Measurements from ENCODE around the gene SCGB1A1.

Gene SCGB1A1, protein sequence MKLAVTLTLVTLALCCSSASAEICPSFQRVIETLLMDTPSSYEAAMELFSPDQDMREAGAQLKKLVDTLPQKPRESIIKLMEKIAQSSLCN

DNA sequence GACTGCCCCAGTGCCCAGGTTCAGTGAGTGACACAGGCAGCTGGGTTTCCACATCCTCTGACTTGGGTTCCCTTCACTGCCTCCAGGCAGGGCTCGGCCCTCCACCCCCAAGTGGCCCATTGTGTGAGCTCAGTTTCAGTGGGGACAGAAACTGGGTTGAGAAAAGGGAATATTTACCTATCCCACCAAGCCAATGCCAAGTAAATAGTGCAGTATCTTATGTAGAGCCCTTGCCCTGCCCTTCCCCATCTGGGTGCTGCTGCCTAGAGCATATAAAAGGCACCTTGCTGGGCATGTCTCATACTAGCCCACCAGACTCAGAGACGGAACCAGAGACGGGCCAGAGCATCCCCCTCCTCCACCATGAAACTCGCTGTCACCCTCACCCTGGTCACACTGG, at the start of gene SCGB1A1:
TSS of gene SCGB1A1 (plus strand) at position 301 of the 400 bp plus-strand sequence. CDS start at position 364, 63 bp downstream.
- TF ChIP-seq GATA2 (IDR thresholded peaks at IDR 0.05; ENCODE audit: low read depth, low read length) (no peak), GATA3 (IDR thresholded peaks at IDR 0.05; ENCODE audit: low read depth, low read length) (no peak)

DNA sequence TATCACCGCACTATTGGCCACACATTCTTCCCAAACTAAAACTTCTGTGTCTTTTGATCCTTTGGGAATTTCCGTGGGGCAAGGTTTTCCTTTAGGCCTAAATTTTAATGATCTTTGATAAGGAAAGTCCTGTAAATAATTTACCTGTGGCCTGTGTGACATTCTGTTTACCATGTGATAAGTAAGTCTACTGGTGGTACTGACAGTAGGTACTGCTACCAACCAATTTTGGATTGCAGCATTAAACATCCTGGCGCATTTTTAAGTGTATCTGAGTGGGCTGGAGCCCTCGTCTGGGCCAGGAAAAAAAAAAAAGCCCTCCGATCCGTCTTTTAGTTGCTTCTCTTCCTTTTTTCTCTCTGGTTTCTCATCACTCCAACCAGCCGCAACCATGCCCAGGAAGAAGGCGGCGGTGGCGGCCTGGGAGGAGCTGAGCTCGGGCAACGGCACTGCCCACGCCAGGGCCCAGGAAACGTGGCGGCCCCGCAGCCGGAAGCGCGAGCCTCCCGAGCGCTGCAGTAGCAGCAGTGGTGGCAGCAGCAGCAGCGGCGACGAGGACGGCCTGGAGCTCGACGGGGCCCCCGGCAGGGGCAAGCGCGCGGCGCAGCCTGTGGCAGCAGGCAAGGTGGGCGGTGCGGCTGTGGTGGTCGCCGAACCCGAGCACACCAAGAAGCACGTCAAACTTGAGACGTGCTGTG, 47.9 kb upstream of the SCGB1A1 start:
- TF ChIP-seq GATA2 (IDR thresholded peaks at IDR 0.05; ENCODE audit: low read depth, low read length) (no peak), GATA3 (IDR thresholded peaks at IDR 0.05; ENCODE audit: low read depth, low read length) (no peak)

DNA sequence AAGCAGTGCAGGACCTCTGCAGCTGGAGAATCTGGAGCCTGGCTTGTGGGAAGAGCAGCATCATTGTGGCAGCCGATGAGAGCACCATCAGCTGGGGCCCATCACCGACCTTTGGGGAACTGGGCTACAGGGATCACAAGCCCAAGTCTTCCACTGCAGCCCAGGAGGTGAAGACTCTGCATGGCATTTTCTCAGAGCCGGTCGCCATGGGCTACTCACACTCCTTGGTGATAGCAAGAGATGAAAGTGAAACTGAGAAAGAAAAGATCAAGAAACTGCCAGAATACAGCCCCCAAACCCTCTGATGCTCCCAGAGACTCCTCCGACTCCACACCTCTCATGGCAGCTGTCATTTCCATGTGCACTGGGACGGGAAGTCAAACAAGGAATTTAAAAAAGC, 46.0 kb upstream of the SCGB1A1 start:
- no peak for TF ChIP-seq GATA3 (IDR thresholded peaks at IDR 0.05; ENCODE audit: low read depth, low read length)
- TF ChIP-seq GATA2 (IDR thresholded peaks at IDR 0.05; ENCODE audit: low read depth, low read length): no peak

DNA sequence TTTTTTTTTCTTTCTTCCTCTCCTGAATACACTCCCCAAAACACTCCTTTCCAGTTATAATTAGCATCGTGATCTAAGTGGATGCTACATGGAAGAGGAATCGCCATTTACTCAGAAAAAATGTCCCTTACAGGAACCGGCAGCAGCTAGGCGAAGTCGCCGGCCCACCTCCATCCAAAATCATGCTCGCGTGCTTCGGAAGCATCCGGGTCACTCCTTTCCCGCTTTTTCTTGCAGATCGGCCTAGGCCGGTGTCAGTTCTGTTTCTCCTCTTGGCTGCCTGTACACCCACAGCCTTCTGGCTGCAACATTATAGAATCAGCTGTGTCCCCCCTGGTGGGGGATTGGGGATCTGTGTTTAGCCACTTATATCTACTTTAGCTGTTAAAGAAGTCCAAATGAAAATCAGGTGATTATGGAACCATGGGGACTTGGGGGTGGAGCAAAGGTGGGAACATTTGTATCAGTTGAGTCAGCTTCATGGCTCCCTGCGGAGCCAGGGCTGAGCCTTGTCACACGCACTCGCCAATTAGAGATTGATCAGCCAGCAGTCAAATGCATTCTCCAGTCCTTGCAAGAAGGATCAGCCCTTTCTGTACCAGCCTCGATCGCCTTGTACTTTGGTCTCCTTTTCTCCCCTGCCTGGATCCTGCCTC, 45.2 kb upstream of the SCGB1A1 start:
- TF ChIP-seq GATA3 (IDR thresholded peaks at IDR 0.05; ENCODE audit: low read depth, low read length): no peak
- TF ChIP-seq GATA2 (IDR thresholded peaks at IDR 0.05; ENCODE audit: low read depth, low read length): no peak

DNA sequence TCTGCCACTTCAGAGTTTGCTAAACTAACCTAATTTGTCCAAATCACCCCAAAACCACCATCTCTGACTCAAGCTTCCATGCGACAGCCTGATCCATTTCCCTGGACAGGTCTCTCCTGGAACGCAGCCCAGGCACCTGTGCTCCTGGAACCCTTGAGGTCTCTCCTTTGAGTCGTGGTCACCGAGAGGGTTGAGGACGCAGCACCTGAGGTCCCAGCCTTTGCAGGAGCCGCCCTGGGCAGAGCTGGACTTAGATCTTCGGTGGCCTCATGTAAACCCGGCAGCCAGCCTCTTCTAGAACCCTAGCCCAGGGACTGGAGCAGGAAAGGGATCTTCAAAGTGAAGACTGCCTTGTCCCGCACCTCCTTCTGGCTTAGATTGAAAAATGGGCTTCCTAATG, 44.0 kb upstream of the SCGB1A1 start:
- TF ChIP-seq GATA3 (IDR thresholded peaks at IDR 0.05; ENCODE audit: low read depth, low read length): no peak
- TF ChIP-seq GATA2 (IDR thresholded peaks at IDR 0.05; ENCODE audit: low read depth, low read length): no peak

DNA sequence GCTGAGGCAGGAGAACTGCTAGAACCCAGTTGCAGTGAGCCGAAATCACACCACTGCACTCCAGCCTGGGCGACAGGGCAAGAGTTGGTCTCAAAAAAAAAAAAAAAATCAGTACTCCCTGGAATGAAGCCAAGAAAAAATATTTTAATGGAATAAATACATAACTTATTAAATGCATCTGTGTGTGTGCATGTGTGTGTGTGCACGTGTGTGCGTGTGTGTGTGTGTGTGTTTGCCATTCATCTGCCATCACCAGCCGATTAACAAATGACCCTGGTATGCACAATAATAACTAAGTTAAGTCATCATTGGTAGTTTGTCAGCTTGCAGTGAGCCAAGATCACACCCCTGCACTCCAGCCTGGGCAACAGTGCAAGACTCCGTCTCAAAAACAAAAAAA, 35.0 kb upstream of the SCGB1A1 start:
- TF ChIP-seq GATA3 (IDR thresholded peaks at IDR 0.05; ENCODE audit: low read depth, low read length) (no peak), GATA2 (IDR thresholded peaks at IDR 0.05; ENCODE audit: low read depth, low read length) (no peak)

DNA sequence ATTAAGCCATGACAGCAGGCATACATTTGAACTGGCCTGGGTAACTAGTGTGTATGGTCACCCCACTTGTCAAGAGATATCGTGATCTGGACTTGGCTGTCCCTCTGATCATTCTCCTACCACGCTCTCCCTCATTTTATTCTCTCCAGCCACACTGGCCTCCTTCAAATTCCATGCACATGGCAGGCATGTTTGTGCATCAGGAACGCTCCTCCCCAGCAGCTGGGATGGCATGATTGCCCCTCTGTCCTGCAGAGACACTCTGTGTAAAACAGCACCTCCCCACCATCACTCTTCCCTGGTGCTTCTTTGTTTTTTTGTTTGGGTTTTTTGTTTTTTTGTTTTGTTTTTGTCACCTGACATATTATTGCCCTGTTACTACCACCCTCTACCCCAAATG, 31.5 kb upstream of the SCGB1A1 start:
- no peak for TF ChIP-seq GATA3 (IDR thresholded peaks at IDR 0.05; ENCODE audit: low read depth, low read length)
- TF ChIP-seq GATA2 (IDR thresholded peaks at IDR 0.05; ENCODE audit: low read depth, low read length): no peak

DNA sequence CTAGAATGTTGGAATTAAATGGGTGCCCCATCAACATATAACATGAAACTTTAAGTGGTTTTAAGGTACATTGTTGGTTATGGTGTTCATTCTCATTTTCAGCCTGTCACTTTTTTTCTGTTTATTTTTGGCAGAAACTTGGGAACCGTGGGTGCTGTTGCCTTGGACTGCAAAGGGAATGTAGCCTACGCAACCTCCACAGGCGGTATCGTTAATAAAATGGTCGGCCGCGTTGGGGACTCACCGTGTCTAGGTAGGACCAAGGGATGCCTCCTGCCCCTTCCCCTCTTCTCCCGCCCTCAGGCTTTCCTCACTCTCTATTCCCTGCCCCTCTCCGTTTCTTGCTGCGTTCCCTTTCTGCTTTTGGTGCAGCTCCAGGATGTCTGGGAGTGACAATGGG, 29.8 kb upstream of the SCGB1A1 start:
- TF ChIP-seq GATA3 (IDR thresholded peaks at IDR 0.05; ENCODE audit: low read depth, low read length) (no peak), GATA2 (IDR thresholded peaks at IDR 0.05; ENCODE audit: low read depth, low read length) (no peak)

DNA sequence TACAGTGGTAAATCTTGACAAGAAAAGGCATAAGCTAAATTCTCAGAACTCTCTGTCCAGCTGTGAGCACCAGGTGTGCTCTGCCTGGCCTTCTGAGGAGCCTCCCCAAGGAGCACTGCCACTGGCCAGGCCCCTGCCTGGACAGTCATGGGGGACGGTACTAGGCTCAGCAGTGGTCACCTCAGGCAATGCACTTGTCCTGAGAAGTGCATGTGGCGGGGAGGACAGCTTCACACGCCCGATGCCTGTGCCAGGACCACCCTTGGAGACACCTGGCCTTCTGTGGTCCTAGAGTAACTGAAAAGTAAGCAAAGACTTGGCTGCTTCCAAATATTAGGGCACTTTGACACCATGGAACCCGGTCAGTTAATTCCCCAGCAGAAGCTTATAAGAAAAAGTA, 28.6 kb upstream of the SCGB1A1 start:
- TF ChIP-seq GATA3 (IDR thresholded peaks at IDR 0.05; ENCODE audit: low read depth, low read length) (no peak), GATA2 (IDR thresholded peaks at IDR 0.05; ENCODE audit: low read depth, low read length) (no peak)

DNA sequence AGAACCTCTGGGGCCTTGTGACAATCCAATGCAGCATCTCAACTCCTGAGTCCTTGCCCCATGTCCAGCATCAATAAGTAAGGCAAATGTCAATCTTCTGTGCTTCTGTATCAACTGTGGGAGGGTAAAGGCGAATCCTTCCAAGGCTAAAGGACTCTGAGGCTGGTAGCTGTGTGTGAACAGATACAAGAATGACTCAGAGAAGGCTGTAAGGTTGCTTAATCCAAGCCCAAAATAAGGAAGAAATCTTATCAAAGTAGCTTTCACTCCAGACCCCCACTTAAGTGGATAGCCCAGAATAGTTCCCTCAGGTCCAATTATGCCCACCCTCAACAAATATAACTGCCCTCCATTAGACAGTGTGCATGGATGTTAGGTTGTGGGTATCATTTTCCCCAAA, 28.1 kb upstream of the SCGB1A1 start:
- TF ChIP-seq GATA2 (IDR thresholded peaks at IDR 0.05; ENCODE audit: low read depth, low read length) (no peak), GATA3 (IDR thresholded peaks at IDR 0.05; ENCODE audit: low read depth, low read length) (no peak)

DNA sequence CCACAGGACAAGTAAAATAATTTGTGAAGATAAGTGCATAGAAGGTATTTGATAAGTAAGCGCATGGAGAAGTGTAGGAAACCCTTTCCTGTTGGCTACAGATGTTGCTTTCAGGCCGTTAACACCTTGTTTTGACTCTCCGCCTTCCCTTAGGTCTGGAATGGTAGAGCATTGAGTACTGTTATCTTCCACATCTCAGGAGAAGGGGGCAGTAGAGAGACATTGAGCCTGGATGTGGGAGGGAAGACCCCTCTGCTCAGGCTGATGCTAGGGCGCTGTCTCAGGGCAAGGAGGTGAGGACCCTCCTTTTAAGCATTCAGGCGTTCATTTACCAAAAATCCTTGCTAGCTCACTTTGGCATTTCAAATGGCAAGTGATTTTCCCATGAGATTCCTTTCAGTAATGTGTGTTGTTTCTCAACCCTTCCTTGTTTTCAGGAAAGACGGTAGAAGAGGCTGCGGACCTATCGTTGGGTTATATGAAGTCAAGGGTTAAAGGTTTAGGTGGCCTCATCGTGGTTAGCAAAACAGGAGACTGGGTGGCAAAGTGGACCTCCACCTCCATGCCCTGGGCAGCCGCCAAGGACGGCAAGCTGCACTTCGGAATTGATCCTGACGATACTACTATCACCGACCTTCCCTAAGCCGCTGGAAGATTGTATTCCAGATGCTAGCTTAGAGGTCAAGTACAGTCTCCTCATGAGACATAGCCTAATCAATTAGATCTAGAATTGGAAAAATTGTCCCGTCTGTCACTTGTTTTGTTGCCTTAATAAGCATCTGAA, 27.0 kb upstream of the SCGB1A1 start:
- TF ChIP-seq GATA3 (IDR thresholded peaks at IDR 0.05; ENCODE audit: low read depth, low read length) (no peak; the same call in 1 of the 2 replicates), GATA2 (IDR thresholded peaks at IDR 0.05; ENCODE audit: low read depth, low read length) (peak; percentile 67)

DNA sequence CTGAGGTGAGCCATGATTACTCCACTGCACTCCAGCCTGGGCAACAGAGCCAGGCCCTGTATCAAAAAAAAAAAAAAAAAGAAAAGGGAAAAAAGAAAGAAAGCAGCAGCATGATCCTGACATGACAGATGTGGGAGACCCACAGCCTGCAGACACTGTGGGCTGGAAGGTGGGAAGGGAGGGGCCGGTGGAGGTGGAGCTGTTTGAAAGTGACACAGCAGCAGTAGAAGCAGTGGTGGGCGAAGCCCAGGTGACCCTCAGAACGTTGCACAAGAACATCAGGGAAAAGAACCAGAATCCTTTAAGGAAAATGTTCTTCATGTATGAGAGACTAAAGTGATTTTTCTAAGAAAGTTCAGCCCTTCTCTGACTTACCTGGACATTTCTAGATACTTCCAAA, 26.3 kb upstream of the SCGB1A1 start:
- TF ChIP-seq GATA3 (IDR thresholded peaks at IDR 0.05; ENCODE audit: low read depth, low read length): no peak
- no peak for TF ChIP-seq GATA2 (IDR thresholded peaks at IDR 0.05; ENCODE audit: low read depth, low read length)

DNA sequence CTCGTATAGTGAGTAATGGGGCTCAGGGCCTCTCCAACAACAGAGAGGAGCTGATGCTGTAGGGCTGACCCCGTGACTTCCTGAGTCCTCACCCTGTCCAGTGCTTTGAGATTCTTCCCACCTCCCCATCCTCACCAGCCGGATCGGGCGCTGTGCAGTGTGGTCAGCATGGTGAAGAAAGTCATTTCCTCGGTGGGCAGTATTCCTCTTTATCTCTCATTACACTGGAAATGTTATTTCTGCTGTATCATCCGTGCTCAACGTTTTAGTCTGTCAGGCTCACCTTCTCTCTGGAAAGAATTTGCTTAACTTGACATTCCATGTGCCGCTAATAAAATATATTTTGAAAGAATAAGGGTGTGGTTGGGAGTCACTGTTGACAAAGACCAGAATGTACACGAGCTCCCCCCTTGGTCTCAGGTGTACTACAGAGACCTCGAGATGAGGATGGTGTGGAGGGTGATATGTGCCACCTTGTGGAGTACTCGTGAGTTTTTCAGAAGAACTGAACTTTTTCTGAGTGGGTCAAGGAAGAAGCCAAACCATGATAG, 25.7 kb upstream of the SCGB1A1 start:
- TF ChIP-seq GATA2 (IDR thresholded peaks at IDR 0.05; ENCODE audit: low read depth, low read length) (no peak), GATA3 (IDR thresholded peaks at IDR 0.05; ENCODE audit: low read depth, low read length) (no peak)

DNA sequence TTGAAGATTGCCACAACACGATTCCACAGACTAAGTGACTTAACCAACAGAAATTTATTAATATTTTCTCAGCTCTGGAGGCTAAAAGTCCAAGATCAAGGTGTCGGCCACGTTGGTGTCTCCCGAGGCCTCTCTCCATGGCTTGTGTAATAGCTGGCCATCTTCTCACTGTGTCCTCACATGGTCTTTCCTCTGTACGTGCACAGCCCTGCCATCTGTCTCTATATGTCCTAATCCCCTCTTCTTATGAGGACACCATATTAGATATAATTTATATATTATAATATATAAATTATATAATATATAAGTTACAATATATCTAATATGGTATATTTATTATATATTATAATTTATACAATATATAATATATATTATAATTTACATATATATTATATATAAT, 25.1 kb upstream of the SCGB1A1 start:
- TF ChIP-seq GATA2 (IDR thresholded peaks at IDR 0.05; ENCODE audit: low read depth, low read length) (no peak), GATA3 (IDR thresholded peaks at IDR 0.05; ENCODE audit: low read depth, low read length) (no peak)
